WTC11 (cell line): ENCODE results near the gene SNX11. TPM values are rescaled to one million over a fixed set of nuclear protein-coding genes. Genes with fewer than 3 reads are reported as not detected.

Experiments used
- ATAC-seq: fragments of 200-7000 bp; cut with Tn5 transposase; 2 replicates; pipeline ENCODE4 v1.10.0; 2021; ENCODE audit warnings: mild to moderate bottlenecking, moderate library complexity
- CTCF ChIA-PET: fragments of 300-600 bp; sonication (Branson Sonifier 250); formaldehyde crosslinking; loops from one replicate; lab custom pipeline; 2021; ENCODE audit warnings: antibody characterized with exemption; lab: Charles Lee
- POLR2A ChIA-PET: fragments of 350-600 bp; sonication (Branson Sonifier 250); formaldehyde crosslinking; loops from one replicate; lab custom pipeline; 2021; ENCODE audit warnings: antibody characterized with exemption; lab: Charles Lee
- DNase-seq: peaks from one replicate; pipeline ENCODE4 v3.0.0; 2021; ENCODE audit warnings: low spot score
- H3K27ac Mint-ChIP-seq: 2 replicates; pipeline ENCODE4 v1.8.0; 2021; ENCODE audit warnings: mixed read lengths
- H3K27me3 Mint-ChIP-seq: 2 replicates; pipeline ENCODE4 v1.8.0; 2021; ENCODE audit warnings: low read depth, mild to moderate bottlenecking, moderate library complexity, mixed read lengths
- H3K36me3 Mint-ChIP-seq: 2 replicates; pipeline ENCODE4 v1.8.0; 2021; ENCODE audit warnings: mixed read lengths
- H3K4me1 Mint-ChIP-seq: 2 replicates; pipeline ENCODE4 v1.8.0; 2022; ENCODE audit warnings: mixed read lengths
- H3K4me3 Mint-ChIP-seq: 2 replicates; pipeline ENCODE4 v1.8.0; 2021; ENCODE audit warnings: mild to moderate bottlenecking, moderate library complexity, mixed read lengths
- H3K9me3 Mint-ChIP-seq: 2 replicates; pipeline ENCODE4 v1.8.0; 2021; ENCODE audit warnings: mixed read lengths
- CBFB ChIP-seq: sonication (generic); formaldehyde crosslinking; IDR thresholded peaks from 2 replicates; pipeline ENCODE4 v1.8.1; 2022; ENCODE audit warnings: mild to moderate bottlenecking, low read depth, missing genetic modification reagents
- EMX1 ChIP-seq: fragments of 250-450 bp; sonication (Bioruptor Pico); IDR thresholded peaks from 2 replicates; pipeline ENCODE4 v1.8.0; 2021; ENCODE audit warnings: mild to moderate bottlenecking
- FOXP1 ChIP-seq: sonication (generic); formaldehyde crosslinking; IDR thresholded peaks from 2 replicates; pipeline ENCODE4 v1.8.0; 2022; ENCODE audit warnings: missing genetic modification reagents, mild to moderate bottlenecking, moderate library complexity, borderline replicate concordance
- HMGA2 ChIP-seq: fragments of 250-450 bp; sonication (Bioruptor Pico); IDR thresholded peaks from 2 replicates; pipeline ENCODE4 v1.4.0; 2021; ENCODE audit warnings: mild to moderate bottlenecking, moderate library complexity
- IRF2 ChIP-seq: sonication (generic); formaldehyde crosslinking; IDR thresholded peaks from 2 replicates; pipeline ENCODE4 v1.8.0; 2022; ENCODE audit warnings: low read depth, missing genetic modification reagents, borderline replicate concordance
- NFYB ChIP-seq: sonication (generic); formaldehyde crosslinking; conservative IDR thresholded peaks from 2 replicates; pipeline ENCODE4 v1.8.0; 2022; ENCODE audit warnings: low read depth, missing genetic modification reagents
- NR1H2 ChIP-seq: sonication (generic); formaldehyde crosslinking; IDR thresholded peaks from 2 replicates; pipeline ENCODE4 v1.9.0; 2021; ENCODE audit warnings: mild to moderate bottlenecking, moderate library complexity, missing genetic modification reagents
- NR2C2 ChIP-seq: sonication (generic); formaldehyde crosslinking; IDR thresholded peaks from 2 replicates; pipeline ENCODE4 v1.8.0; 2022; ENCODE audit warnings: mild to moderate bottlenecking, missing genetic modification reagents
- NR3C1 ChIP-seq: sonication (generic); formaldehyde crosslinking; conservative IDR thresholded peaks from 2 replicates; pipeline ENCODE4 v1.8.1; 2023; ENCODE audit warnings: low read depth, mild to moderate bottlenecking, missing genetic modification reagents
- TP53 ChIP-seq: sonication (generic); formaldehyde crosslinking; IDR thresholded peaks from 2 replicates; pipeline ENCODE4 v1.8.1; 2023; ENCODE audit warnings: mild to moderate bottlenecking, missing genetic modification reagents
- ZNF263 ChIP-seq: sonication (generic); formaldehyde crosslinking; IDR thresholded peaks from 2 replicates; pipeline ENCODE4 v1.8.1; 2022; ENCODE audit warnings: low read depth, mild to moderate bottlenecking, moderate library complexity, missing genetic modification reagents
- ZNF396 ChIP-seq: fragments of 250-450 bp; sonication (Bioruptor Pico); IDR thresholded peaks from 2 replicates; pipeline ENCODE4 v1.8.0; 2021; ENCODE audit warnings: mild to moderate bottlenecking, moderate library complexity, borderline replicate concordance
- total RNA-seq: library from RNA; stranded (reverse); gene quantifications from 3 replicates; pipeline ENCODE4 v1.2.3, GENCODE V29; 2021
- TF ChIP-seq, protein P1 (sequence below): fragments of 250-450 bp; sonication (Bioruptor Pico); IDR thresholded peaks from 2 replicates; pipeline ENCODE4 v1.9.0; 2021; ENCODE audit warnings: mild to moderate bottlenecking
- TF ChIP-seq, protein P2 (sequence below): fragments of 250-450 bp; sonication (Bioruptor Pico); conservative IDR thresholded peaks from 2 replicates; pipeline ENCODE4 v1.9.0; 2021; ENCODE audit warnings: mild to moderate bottlenecking
- TF ChIP-seq, protein P3 (sequence below): sonication (generic); formaldehyde crosslinking; IDR thresholded peaks from 2 replicates; pipeline ENCODE4 v1.8.0; 2023; ENCODE audit warnings: mild to moderate bottlenecking, missing genetic modification reagents
- TF ChIP-seq, protein P4 (sequence below): sonication (generic); formaldehyde crosslinking; IDR thresholded peaks from 2 replicates; pipeline ENCODE4 v1.8.0; 2022; ENCODE audit warnings: mild to moderate bottlenecking, missing genetic modification reagents

Gene SNX11
- total RNA-seq, 1 experiment from 2014 or later = 24.5 TPM

DNA sequence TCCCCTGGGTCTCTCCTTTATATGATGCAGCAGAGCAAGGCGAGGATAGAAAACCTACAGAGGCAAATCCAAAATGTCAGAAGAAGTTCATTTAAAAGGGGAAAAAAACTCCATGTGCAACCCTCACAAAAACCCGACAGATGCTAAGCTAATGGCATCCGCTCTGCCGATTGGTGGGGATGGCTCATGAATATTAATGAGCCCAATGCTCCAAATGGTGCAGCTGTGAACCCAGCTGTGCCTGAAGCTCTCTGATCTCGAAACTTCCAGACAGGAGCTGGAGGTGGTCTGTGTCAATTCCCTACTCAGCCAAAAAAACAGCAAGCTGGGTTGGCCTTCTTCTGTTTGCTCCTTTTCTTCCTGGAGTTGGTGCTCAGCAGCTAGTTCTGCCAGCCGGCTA is 15.5 kb downstream of the SNX11 start:
- CTCF ChIA-PET = interaction anchor here (0.8 to 1.7 kb wide), 7 partner anchors 12 to 98 kb away, joined by 3 to 9 read pairs (median 4); no protein-coding TSS in a partner anchor
- TF ChIP-seq, protein P1, sequence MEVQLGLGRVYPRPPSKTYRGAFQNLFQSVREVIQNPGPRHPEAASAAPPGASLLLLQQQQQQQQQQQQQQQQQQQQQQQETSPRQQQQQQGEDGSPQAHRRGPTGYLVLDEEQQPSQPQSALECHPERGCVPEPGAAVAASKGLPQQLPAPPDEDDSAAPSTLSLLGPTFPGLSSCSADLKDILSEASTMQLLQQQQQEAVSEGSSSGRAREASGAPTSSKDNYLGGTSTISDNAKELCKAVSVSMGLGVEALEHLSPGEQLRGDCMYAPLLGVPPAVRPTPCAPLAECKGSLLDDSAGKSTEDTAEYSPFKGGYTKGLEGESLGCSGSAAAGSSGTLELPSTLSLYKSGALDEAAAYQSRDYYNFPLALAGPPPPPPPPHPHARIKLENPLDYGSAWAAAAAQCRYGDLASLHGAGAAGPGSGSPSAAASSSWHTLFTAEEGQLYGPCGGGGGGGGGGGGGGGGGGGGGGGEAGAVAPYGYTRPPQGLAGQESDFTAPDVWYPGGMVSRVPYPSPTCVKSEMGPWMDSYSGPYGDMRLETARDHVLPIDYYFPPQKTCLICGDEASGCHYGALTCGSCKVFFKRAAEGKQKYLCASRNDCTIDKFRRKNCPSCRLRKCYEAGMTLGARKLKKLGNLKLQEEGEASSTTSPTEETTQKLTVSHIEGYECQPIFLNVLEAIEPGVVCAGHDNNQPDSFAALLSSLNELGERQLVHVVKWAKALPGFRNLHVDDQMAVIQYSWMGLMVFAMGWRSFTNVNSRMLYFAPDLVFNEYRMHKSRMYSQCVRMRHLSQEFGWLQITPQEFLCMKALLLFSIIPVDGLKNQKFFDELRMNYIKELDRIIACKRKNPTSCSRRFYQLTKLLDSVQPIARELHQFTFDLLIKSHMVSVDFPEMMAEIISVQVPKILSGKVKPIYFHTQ (CRISPR knock-in tag) = no peak
- H3K27me3 Mint-ChIP-seq = no peaks in the 10 kb centered on the region
- peak overlapping the region; percentile 86; the same call in 1 of the 2 replicates for H3K27ac Mint-ChIP-seq
- H3K36me3 Mint-ChIP-seq = peaks cover 35% of the 10 kb centered on the region
- ATAC-seq (peak; percentile 76), DNase-seq (no peak)
- H3K4me3 Mint-ChIP-seq = no peak overlapping the region
- no peaks in the 10 kb centered on the region for H3K4me1 Mint-ChIP-seq
- POLR2A ChIA-PET = interaction anchor here (0.7 to 1.0 kb wide), 2 partner anchors 22 to 75 kb away, joined by 3 to 5 read pairs; partner anchors contain the start of genes CBX1 and NFE2L1
- no peaks in the 10 kb centered on the region for H3K9me3 Mint-ChIP-seq

DNA sequence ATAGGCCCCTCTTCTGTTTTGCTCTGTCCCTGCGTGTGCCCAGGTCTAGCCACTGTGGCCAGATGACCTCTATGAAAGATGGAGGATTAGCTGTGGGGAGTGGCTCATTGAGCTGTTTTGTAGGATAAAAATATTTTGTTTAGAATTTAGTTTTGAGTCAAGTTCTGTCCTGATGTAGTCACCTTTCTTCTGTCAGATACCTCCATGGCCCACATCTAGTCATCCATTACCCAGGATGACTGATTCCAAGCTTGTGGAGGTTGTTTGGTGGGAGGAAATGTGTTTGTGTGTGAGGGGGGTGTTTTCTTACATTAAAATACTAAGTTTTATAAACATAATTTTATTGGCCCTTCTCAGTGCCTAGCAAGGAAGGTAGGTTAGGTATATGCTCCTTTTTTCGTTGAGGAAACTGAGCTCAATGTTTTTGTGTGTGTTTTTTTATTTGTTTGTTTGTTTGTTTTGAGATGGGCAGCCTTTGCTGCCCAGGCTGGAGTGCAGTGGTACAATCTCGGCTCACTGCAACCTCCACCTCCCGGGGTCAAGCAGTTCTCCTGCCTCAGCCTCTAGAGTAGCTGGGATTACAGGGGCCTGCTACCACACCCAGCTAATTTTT is 16.3 kb downstream of the SNX11 start:
- CTCF ChIA-PET = interaction anchor here (0.9 to 1.4 kb wide), 7 partner anchors 12 to 99 kb away, joined by 3 to 8 read pairs (median 5); no protein-coding TSS in a partner anchor
- no peak for ATAC-seq
- Mint-ChIP-seq H3K36me3 (peaks cover 30% of the 10 kb centered on the region), H3K27ac (no peak overlapping the region), H3K27me3 (no peaks in the 10 kb centered on the region), H3K9me3 (no peaks in the 10 kb centered on the region), H3K4me3 (no peak overlapping the region), H3K4me1 (peaks cover 2% of the 10 kb centered on the region; the same call in 1 of the 2 replicates)
- POLR2A ChIA-PET = interaction anchor here (0.7 kb wide), 1 partner anchor 76 kb away, joined by 3 read pairs; the partner anchor contains the start of gene NFE2L1
- DNase-seq = no peak
- TF ChIP-seq, protein P2, sequence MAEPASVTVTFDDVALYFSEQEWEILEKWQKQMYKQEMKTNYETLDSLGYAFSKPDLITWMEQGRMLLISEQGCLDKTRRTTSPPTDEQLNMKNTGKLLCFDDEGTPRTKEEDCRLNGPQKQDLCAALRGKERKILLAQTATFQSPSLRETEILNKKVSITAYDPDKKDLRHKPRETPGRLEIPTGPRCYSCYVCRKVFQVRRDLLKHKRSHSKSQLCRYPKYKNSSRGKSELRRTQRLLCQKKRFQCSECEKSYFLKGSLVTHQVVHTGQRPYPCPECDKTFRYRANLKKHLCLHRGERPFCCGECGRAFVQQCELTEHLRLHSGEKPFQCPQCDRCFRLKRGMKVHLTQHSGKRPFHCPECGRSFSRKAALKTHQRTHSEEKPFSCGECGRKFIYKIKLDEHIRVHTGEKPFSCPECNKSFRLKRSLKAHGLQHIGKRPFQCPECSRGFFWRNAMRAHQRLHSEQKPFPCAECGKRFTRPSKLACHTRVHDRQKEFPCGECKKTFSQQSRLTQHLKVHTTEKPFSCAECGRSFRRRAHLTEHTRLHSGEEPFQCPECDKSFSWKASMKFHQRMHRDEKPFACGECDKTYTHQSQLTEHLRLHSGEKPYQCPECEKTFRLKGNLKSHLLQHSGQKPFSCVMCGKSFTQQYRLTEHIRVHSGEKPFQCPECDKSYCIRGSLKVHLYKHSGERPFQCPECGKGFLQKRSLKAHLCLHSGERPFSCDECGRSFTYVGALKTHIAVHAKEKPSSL (CRISPR knock-in tag) = no peak
- TF ChIP-seq HMGA2 (no peak), TP53 (CRISPR knock-in tag) (no peak), ZNF263 (CRISPR knock-in tag) (no peak), NR2C2 (no peak), NFYB (no peak), FOXP1 (CRISPR knock-in tag) (no peak), IRF2 (CRISPR knock-in tag) (no peak), NR3C1 (CRISPR knock-in tag) (no peak), CBFB (CRISPR knock-in tag) (no peak), NR1H2 (CRISPR knock-in tag) (no peak), EMX1 (CRISPR knock-in tag) (no peak), ZNF396 (CRISPR knock-in tag) (no peak)
- TF ChIP-seq, protein P3, sequence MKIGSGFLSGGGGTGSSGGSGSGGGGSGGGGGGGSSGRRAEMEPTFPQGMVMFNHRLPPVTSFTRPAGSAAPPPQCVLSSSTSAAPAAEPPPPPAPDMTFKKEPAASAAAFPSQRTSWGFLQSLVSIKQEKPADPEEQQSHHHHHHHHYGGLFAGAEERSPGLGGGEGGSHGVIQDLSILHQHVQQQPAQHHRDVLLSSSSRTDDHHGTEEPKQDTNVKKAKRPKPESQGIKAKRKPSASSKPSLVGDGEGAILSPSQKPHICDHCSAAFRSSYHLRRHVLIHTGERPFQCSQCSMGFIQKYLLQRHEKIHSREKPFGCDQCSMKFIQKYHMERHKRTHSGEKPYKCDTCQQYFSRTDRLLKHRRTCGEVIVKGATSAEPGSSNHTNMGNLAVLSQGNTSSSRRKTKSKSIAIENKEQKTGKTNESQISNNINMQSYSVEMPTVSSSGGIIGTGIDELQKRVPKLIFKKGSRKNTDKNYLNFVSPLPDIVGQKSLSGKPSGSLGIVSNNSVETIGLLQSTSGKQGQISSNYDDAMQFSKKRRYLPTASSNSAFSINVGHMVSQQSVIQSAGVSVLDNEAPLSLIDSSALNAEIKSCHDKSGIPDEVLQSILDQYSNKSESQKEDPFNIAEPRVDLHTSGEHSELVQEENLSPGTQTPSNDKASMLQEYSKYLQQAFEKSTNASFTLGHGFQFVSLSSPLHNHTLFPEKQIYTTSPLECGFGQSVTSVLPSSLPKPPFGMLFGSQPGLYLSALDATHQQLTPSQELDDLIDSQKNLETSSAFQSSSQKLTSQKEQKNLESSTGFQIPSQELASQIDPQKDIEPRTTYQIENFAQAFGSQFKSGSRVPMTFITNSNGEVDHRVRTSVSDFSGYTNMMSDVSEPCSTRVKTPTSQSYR (CRISPR knock-in tag) = no peak
- TF ChIP-seq, protein P4, sequence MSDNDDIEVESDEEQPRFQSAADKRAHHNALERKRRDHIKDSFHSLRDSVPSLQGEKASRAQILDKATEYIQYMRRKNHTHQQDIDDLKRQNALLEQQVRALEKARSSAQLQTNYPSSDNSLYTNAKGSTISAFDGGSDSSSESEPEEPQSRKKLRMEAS = no peak
